ENCODE results near the gene ZDHHC11B.
"Not testable (repeated sequence)": the region's sequence is repeated elsewhere in the genome, so short reads cannot be mapped to it uniquely, and the experiment has no call there.

The ZDHHC11B gene

GRCh38 chr5:801472-801871, 16.9 kb upstream of the ZDHHC11B start:
- no peaks in the 10 kb centered on the region for H3K4me1 ChIP-seq (ENCODE audit: insufficient read depth, low read length, poor library complexity, severe bottlenecking)
- no peak overlapping the region for H3K9ac ChIP-seq (ENCODE audit: low read depth, low read length, poor library complexity, severe bottlenecking)
- no peaks in the 10 kb centered on the region for H4K20me1 ChIP-seq (ENCODE audit: insufficient read depth, low read length, poor library complexity, severe bottlenecking)
- no peak overlapping the region for H3K4me3 ChIP-seq (ENCODE audit: low read length, poor library complexity, severe bottlenecking)
- H3K27me3 ChIP-seq (ENCODE audit: insufficient read depth, low read length, poor library complexity, severe bottlenecking): no peaks in the 10 kb centered on the region
- H3F3A ChIP-seq (ENCODE audit: low read depth): no peaks in the 10 kb centered on the region
- H3K4me2 ChIP-seq (ENCODE audit: low read depth, low read length, poor library complexity, severe bottlenecking): no peak overlapping the region
- H3K79me2 ChIP-seq (ENCODE audit: insufficient read depth, low read length): no peaks in the 10 kb centered on the region
- H3K9me3 ChIP-seq (ENCODE audit: insufficient read depth, low read depth, low read length): no peaks in the 10 kb centered on the region; the same call in 1 of the 2 replicates
- H3K36me3 ChIP-seq (ENCODE audit: insufficient read depth, low read length): no peaks in the 10 kb centered on the region
- TF ChIP-seq CTCF (conservative IDR thresholded peaks at IDR 0.05; ENCODE audit: low read length): no peak
- TF ChIP-seq EZH2phosphoT487 (IDR thresholded peaks at IDR 0.05; ENCODE audit: borderline replicate concordance): no peak
- H2AFZ ChIP-seq (ENCODE audit: low read length): no peak overlapping the region
- H3K9me2 ChIP-seq (replicated peaks; ENCODE audit: low read depth, low read length): no peaks in the 10 kb centered on the region

- not testable (repeated sequence) for H3K9ac ChIP-seq (ENCODE audit: low read depth, low read length, poor library complexity, severe bottlenecking); H3F3A ChIP-seq (ENCODE audit: low read depth); H3K4me3 ChIP-seq (ENCODE audit: low read length, poor library complexity, severe bottlenecking); H3K9me2 ChIP-seq (replicated peaks; ENCODE audit: low read depth, low read length); H3K9me3 ChIP-seq (ENCODE audit: insufficient read depth, low read depth, low read length); H3K27me3 ChIP-seq (ENCODE audit: insufficient read depth, low read length, poor library complexity, severe bottlenecking); H2AFZ ChIP-seq (ENCODE audit: low read length); H3K4me2 ChIP-seq (ENCODE audit: low read depth, low read length, poor library complexity, severe bottlenecking); H3K36me3 ChIP-seq (ENCODE audit: insufficient read depth, low read length); H4K20me1 ChIP-seq (ENCODE audit: insufficient read depth, low read length, poor library complexity, severe bottlenecking); H3K79me2 ChIP-seq (ENCODE audit: insufficient read depth, low read length); H3K4me1 ChIP-seq (ENCODE audit: insufficient read depth, low read length, poor library complexity, severe bottlenecking)
Observed at GRCh38 chr5:801055-801454, 16.5 kb upstream of the ZDHHC11B start.

GRCh38 chr5:798505-799138, 14.1 kb upstream of the ZDHHC11B start:
- H3K4me1 ChIP-seq (ENCODE audit: insufficient read depth, low read length, poor library complexity, severe bottlenecking); H3K9me3 ChIP-seq (ENCODE audit: insufficient read depth, low read depth, low read length); H3K9ac ChIP-seq (ENCODE audit: low read depth, low read length, poor library complexity, severe bottlenecking); H3K4me2 ChIP-seq (ENCODE audit: low read depth, low read length, poor library complexity, severe bottlenecking); H3K27me3 ChIP-seq (ENCODE audit: insufficient read depth, low read length, poor library complexity, severe bottlenecking); H3K79me2 ChIP-seq (ENCODE audit: insufficient read depth, low read length); H2AFZ ChIP-seq (ENCODE audit: low read length); H3K9me2 ChIP-seq (replicated peaks; ENCODE audit: low read depth, low read length); H3K36me3 ChIP-seq (ENCODE audit: insufficient read depth, low read length); H3F3A ChIP-seq (ENCODE audit: low read depth); H3K4me3 ChIP-seq (ENCODE audit: low read length, poor library complexity, severe bottlenecking); H4K20me1 ChIP-seq (ENCODE audit: insufficient read depth, low read length, poor library complexity, severe bottlenecking): not testable (repeated sequence)

GRCh38 chr5:797986-798385, 13.5 kb upstream of the ZDHHC11B start:
- not testable (repeated sequence) for H3K4me1 ChIP-seq (ENCODE audit: insufficient read depth, low read length, poor library complexity, severe bottlenecking); H3K4me2 ChIP-seq (ENCODE audit: low read depth, low read length, poor library complexity, severe bottlenecking); H3K4me3 ChIP-seq (ENCODE audit: low read length, poor library complexity, severe bottlenecking); H2AFZ ChIP-seq (ENCODE audit: low read length); H3K9ac ChIP-seq (ENCODE audit: low read depth, low read length, poor library complexity, severe bottlenecking); H3K9me2 ChIP-seq (replicated peaks; ENCODE audit: low read depth, low read length); H3K36me3 ChIP-seq (ENCODE audit: insufficient read depth, low read length); H3K9me3 ChIP-seq (ENCODE audit: insufficient read depth, low read depth, low read length); H4K20me1 ChIP-seq (ENCODE audit: insufficient read depth, low read length, poor library complexity, severe bottlenecking); H3K79me2 ChIP-seq (ENCODE audit: insufficient read depth, low read length); H3F3A ChIP-seq (ENCODE audit: low read depth); H3K27me3 ChIP-seq (ENCODE audit: insufficient read depth, low read length, poor library complexity, severe bottlenecking)

- not testable (repeated sequence) for H3K79me2 ChIP-seq (ENCODE audit: insufficient read depth, low read length); H3K9ac ChIP-seq (ENCODE audit: low read depth, low read length, poor library complexity, severe bottlenecking); H3K4me3 ChIP-seq (ENCODE audit: low read length, poor library complexity, severe bottlenecking); H4K20me1 ChIP-seq (ENCODE audit: insufficient read depth, low read length, poor library complexity, severe bottlenecking); H2AFZ ChIP-seq (ENCODE audit: low read length); H3K27me3 ChIP-seq (ENCODE audit: insufficient read depth, low read length, poor library complexity, severe bottlenecking); H3K4me1 ChIP-seq (ENCODE audit: insufficient read depth, low read length, poor library complexity, severe bottlenecking); H3F3A ChIP-seq (ENCODE audit: low read depth); H3K9me3 ChIP-seq (ENCODE audit: insufficient read depth, low read depth, low read length); H3K36me3 ChIP-seq (ENCODE audit: insufficient read depth, low read length); H3K9me2 ChIP-seq (replicated peaks; ENCODE audit: low read depth, low read length); H3K4me2 ChIP-seq (ENCODE audit: low read depth, low read length, poor library complexity, severe bottlenecking)
Observed at GRCh38 chr5:795873-796272, 11.3 kb upstream of the ZDHHC11B start.

- not testable (repeated sequence) for H3K4me1 ChIP-seq (ENCODE audit: insufficient read depth, low read length, poor library complexity, severe bottlenecking); H3K27me3 ChIP-seq (ENCODE audit: insufficient read depth, low read length, poor library complexity, severe bottlenecking); H3K9me3 ChIP-seq (ENCODE audit: insufficient read depth, low read depth, low read length); H2AFZ ChIP-seq (ENCODE audit: low read length); H3K36me3 ChIP-seq (ENCODE audit: insufficient read depth, low read length); H3K4me3 ChIP-seq (ENCODE audit: low read length, poor library complexity, severe bottlenecking); H3K9ac ChIP-seq (ENCODE audit: low read depth, low read length, poor library complexity, severe bottlenecking); H3K79me2 ChIP-seq (ENCODE audit: insufficient read depth, low read length); H3K4me2 ChIP-seq (ENCODE audit: low read depth, low read length, poor library complexity, severe bottlenecking); H3K9me2 ChIP-seq (replicated peaks; ENCODE audit: low read depth, low read length); H3F3A ChIP-seq (ENCODE audit: low read depth); H4K20me1 ChIP-seq (ENCODE audit: insufficient read depth, low read length, poor library complexity, severe bottlenecking)
Observed at GRCh38 chr5:794948-795347, 10.4 kb upstream of the ZDHHC11B start.

GRCh38 chr5:788703-789102, 4.2 kb upstream of the ZDHHC11B start:
- not testable (repeated sequence) for H3K36me3 ChIP-seq (ENCODE audit: insufficient read depth, low read length); H3K27me3 ChIP-seq (ENCODE audit: insufficient read depth, low read length, poor library complexity, severe bottlenecking); H3K9me2 ChIP-seq (replicated peaks; ENCODE audit: low read depth, low read length); H3K79me2 ChIP-seq (ENCODE audit: insufficient read depth, low read length); H3K4me2 ChIP-seq (ENCODE audit: low read depth, low read length, poor library complexity, severe bottlenecking); H3K9ac ChIP-seq (ENCODE audit: low read depth, low read length, poor library complexity, severe bottlenecking); H3K9me3 ChIP-seq (ENCODE audit: insufficient read depth, low read depth, low read length); H2AFZ ChIP-seq (ENCODE audit: low read length); H3K4me3 ChIP-seq (ENCODE audit: low read length, poor library complexity, severe bottlenecking); H3F3A ChIP-seq (ENCODE audit: low read depth); H4K20me1 ChIP-seq (ENCODE audit: insufficient read depth, low read length, poor library complexity, severe bottlenecking); H3K4me1 ChIP-seq (ENCODE audit: insufficient read depth, low read length, poor library complexity, severe bottlenecking)

All from Loucy (cell line).